Epithelial cell of prostate (primary cell): ENCODE data around the gene KCNT2.
A peak's percentile ranks its signal among the peaks of the same experiment; 100 is the strongest.

Source experiments
- DNase-seq: peaks from one replicate; pipeline ENCODE4 v3.0.0-alpha.2; 2011; ENCODE audit warnings: low read depth, low spot score
- H3K27ac ChIP-seq: fragments of 450-650 bp; 2 replicates; pipeline ENCODE4 v1.5.1; 2017; ENCODE audit warnings: mild to moderate bottlenecking

Gene KCNT2

GRCh38 chr1:196366817-196367495 is 241.3 kb downstream of the KCNT2 start:
- no peak overlapping the region for H3K27ac ChIP-seq
- DNase-seq: no peak

- peak; percentile 95 for DNase-seq
- peak overlapping the region; percentile 62 for H3K27ac ChIP-seq
Measured at GRCh38 chr1:196361112-196361714, 247.0 kb downstream of the KCNT2 start.

GRCh38 chr1:196357913-196358312 is 250.3 kb downstream of the KCNT2 start:
- no peak for DNase-seq
- H3K27ac ChIP-seq: no peak overlapping the region

GRCh38 chr1:196355206-196355786 is 252.9 kb downstream of the KCNT2 start:
- H3K27ac ChIP-seq: no peak overlapping the region
- DNase-seq: no peak

- H3K27ac ChIP-seq: no peak overlapping the region
- no peak for DNase-seq
Measured at GRCh38 chr1:196344453-196344852, 263.8 kb downstream of the KCNT2 start.

- DNase-seq: no peak
- H3K27ac ChIP-seq: no peak overlapping the region
Measured at GRCh38 chr1:196324345-196324744, 283.9 kb downstream of the KCNT2 start.

GRCh38 chr1:196323869-196324268 is 284.4 kb downstream of the KCNT2 start:
- DNase-seq: no peak
- H3K27ac ChIP-seq: no peak overlapping the region

- no peak overlapping the region for H3K27ac ChIP-seq
- DNase-seq: no peak
Measured at GRCh38 chr1:196319301-196319700, 288.9 kb downstream of the KCNT2 start.

GRCh38 chr1:196317535-196318522 is 290.4 kb downstream of the KCNT2 start:
- DNase-seq: no peak

GRCh38 chr1:196312739-196313138 is 295.5 kb downstream of the KCNT2 start:
- no peak for DNase-seq
- H3K27ac ChIP-seq: no peak overlapping the region

More at GRCh38 chr1:196317535-196318522, 290.4 kb downstream of the KCNT2 start:
- H3K27ac ChIP-seq: no peak overlapping the region

- no peak for DNase-seq
- H3K27ac ChIP-seq: no peak overlapping the region
Measured at GRCh38 chr1:196309386-196309785, 298.9 kb downstream of the KCNT2 start.

- DNase-seq: no peak
- no peak overlapping the region for H3K27ac ChIP-seq
Measured at GRCh38 chr1:196308176-196308575, 300.1 kb downstream of the KCNT2 start.

GRCh38 chr1:196306421-196306820 is 301.8 kb downstream of the KCNT2 start:
- DNase-seq: no peak
- no peak overlapping the region for H3K27ac ChIP-seq

GRCh38 chr1:196305216-196305615 is 303.0 kb downstream of the KCNT2 start:
- H3K27ac ChIP-seq: no peak overlapping the region
- DNase-seq: no peak

- no peak for DNase-seq
- no peak overlapping the region for H3K27ac ChIP-seq
Measured at GRCh38 chr1:196302981-196303380, 305.3 kb downstream of the KCNT2 start.

GRCh38 chr1:196302420-196302819 is 305.8 kb downstream of the KCNT2 start:
- H3K27ac ChIP-seq: no peak overlapping the region
- no peak for DNase-seq

- no peak for DNase-seq
Measured at GRCh38 chr1:196295766-196296165, 312.5 kb downstream of the KCNT2 start.

GRCh38 chr1:196278816-196279215 is 329.4 kb downstream of the KCNT2 start:
- no peak for DNase-seq
- no peak overlapping the region for H3K27ac ChIP-seq

More at GRCh38 chr1:196295766-196296165, 312.5 kb downstream of the KCNT2 start:
- no peak overlapping the region for H3K27ac ChIP-seq

- H3K27ac ChIP-seq: no peak overlapping the region
- no peak for DNase-seq
Measured at GRCh38 chr1:196277860-196278259, 330.4 kb downstream of the KCNT2 start.

- H3K27ac ChIP-seq: no peak overlapping the region
- no peak for DNase-seq
Measured at GRCh38 chr1:196271212-196271947, 336.9 kb downstream of the KCNT2 start.
